HEK293T (cell line): ENCODE data around the gene TAS2R43.

ENCODE experiments used
- ARNT ChIP-seq: fragments of 450-650 bp; IDR thresholded peaks from 2 replicates; pipeline ENCODE4 v1.6.1; 2017; ENCODE audit warnings: mild to moderate bottlenecking
- CTBP1 ChIP-seq: fragments of 450-650 bp; IDR thresholded peaks from 2 replicates; pipeline ENCODE4 v1.6.1; 2016; ENCODE audit warnings: borderline replicate concordance
- FOXA1 ChIP-seq: fragments of 450-650 bp; IDR thresholded peaks from 2 replicates; pipeline ENCODE4 v1.6.1; 2016; ENCODE audit warnings: mild to moderate bottlenecking
- FOXM1 ChIP-seq: fragments of 450-650 bp; IDR thresholded peaks from 2 replicates; pipeline ENCODE4 v1.6.1; 2017; ENCODE audit warnings: mild to moderate bottlenecking, borderline replicate concordance
- L3MBTL2 ChIP-seq: fragments of 450-650 bp; conservative IDR thresholded peaks from 2 replicates; pipeline ENCODE4 v1.6.1; 2016; ENCODE audit warnings: mild to moderate bottlenecking
- LEF1 ChIP-seq: fragments of 450-650 bp; IDR thresholded peaks from 2 replicates; pipeline ENCODE4 v1.6.1; 2017; ENCODE audit warnings: mild to moderate bottlenecking, borderline replicate concordance
- PKNOX1 ChIP-seq: fragments of 450-650 bp; IDR thresholded peaks from 2 replicates; pipeline ENCODE4 v1.6.1; 2016
- SP1 ChIP-seq: fragments of 450-650 bp; IDR thresholded peaks from 2 replicates; pipeline ENCODE4 v1.6.1; 2017
- SUZ12 ChIP-seq: fragments of 450-650 bp; IDR thresholded peaks from 2 replicates; pipeline ENCODE4 v1.6.1; 2016; ENCODE audit warnings: mild to moderate bottlenecking

GRCh38 chr12:11105546-11105945 lies 13.4 kb upstream of the TAS2R43 start:
- TF ChIP-seq FOXM1 (no peak), LEF1 (no peak), CTBP1 (no peak), L3MBTL2 (no peak), SUZ12 (no peak), PKNOX1 (no peak), FOXA1 (no peak), ARNT (no peak), SP1 (no peak)
